Activated CD4-positive, alpha-beta memory T cell treated with anti-CD3 and anti-CD28 coated beads for 36 hours (primary cell): ENCODE results near the gene CRIM1. TPM values are rescaled to one million over a fixed set of nuclear protein-coding genes. Genes with fewer than 3 reads are reported as not detected.

ENCODE experiments used
- CTCF ChIA-PET: fragments of 350-600 bp; sonication (Branson Sonifier 250); formaldehyde crosslinking; loops from one replicate; lab custom pipeline; 2021; ENCODE audit warnings: antibody characterized with exemption, inconsistent platforms; lab: Charles Lee
- POLR2A ChIA-PET: fragments of 350-600 bp; sonication (Branson Sonifier 250); formaldehyde crosslinking; loops from one replicate; lab custom pipeline; 2021; ENCODE audit warnings: antibody characterized with exemption; lab: Charles Lee
- DNase-seq: peaks from one replicate; pipeline ENCODE4 v3.0.0-alpha.2; 2020
- H3K27ac Mint-ChIP-seq: one replicate; pipeline ENCODE4 v1.8.0; 2021; ENCODE audit warnings: mixed read lengths
- H3K27me3 Mint-ChIP-seq: one replicate; pipeline ENCODE4 v1.8.0; 2021; ENCODE audit warnings: mixed read lengths
- H3K36me3 Mint-ChIP-seq: one replicate; pipeline ENCODE4 v1.8.0; 2021; ENCODE audit warnings: mixed read lengths
- H3K4me1 Mint-ChIP-seq: one replicate; pipeline ENCODE4 v1.8.0; 2021; ENCODE audit warnings: low read depth, mixed read lengths
- H3K4me3 Mint-ChIP-seq: one replicate; pipeline ENCODE4 v1.8.0; 2021; ENCODE audit warnings: mild to moderate bottlenecking, mixed read lengths
- H3K9me3 Mint-ChIP-seq: one replicate; pipeline ENCODE4 v1.8.0; 2021; ENCODE audit warnings: mixed read lengths
- intact Hi-C: fragments of 100-400 bp; cut with micrococcal nuclease; formaldehyde crosslinking; loops from one replicate; pipeline ENCODE4 v1.15.1; 2023
- total RNA-seq, 2 experiments: library from RNA; stranded (reverse); gene quantifications; one replicate each; pipeline ENCODE4 v1.2.3, GENCODE V29; 2021

The CRIM1 gene
- total RNA-seq, 2 experiments from 2014 or later = 5.3 to 5.5 TPM

GRCh38 chr2:36564377-36564930 lies 208.9 kb downstream of the CRIM1 start:
- Mint-ChIP-seq H3K4me3 (no peak overlapping the region), H3K4me1 (peaks cover 7% of the 10 kb centered on the region), H3K27ac (no peak overlapping the region), H3K36me3 (peaks cover 25% of the 10 kb centered on the region), H3K9me3 (no peaks in the 10 kb centered on the region), H3K27me3 (no peaks in the 10 kb centered on the region)
- CTCF ChIA-PET = no interaction called here
- intact Hi-C loops = no loop called here
- no peak for DNase-seq
- POLR2A ChIA-PET = no interaction called here

DNA sequence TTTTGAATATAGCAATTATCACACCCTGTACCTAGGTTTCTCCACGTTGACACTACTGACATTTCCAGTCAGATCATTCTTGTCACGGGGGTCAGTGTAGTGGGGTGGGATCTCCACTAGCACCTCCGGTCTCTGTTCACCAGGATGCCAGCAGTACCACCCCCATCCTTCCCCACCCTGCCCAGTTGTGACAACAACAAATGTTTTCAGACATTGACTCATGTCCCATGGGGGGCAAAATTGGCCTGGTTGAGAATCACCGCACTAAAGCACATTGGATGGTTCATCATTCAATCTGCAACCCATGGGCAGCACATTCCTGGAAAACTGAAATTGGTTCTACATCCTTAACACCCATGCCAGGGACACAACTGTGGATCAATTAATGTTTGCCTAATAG lies 210.1 kb downstream of the CRIM1 start:
- H3K36me3 Mint-ChIP-seq = peaks cover 23% of the 10 kb centered on the region

DNA sequence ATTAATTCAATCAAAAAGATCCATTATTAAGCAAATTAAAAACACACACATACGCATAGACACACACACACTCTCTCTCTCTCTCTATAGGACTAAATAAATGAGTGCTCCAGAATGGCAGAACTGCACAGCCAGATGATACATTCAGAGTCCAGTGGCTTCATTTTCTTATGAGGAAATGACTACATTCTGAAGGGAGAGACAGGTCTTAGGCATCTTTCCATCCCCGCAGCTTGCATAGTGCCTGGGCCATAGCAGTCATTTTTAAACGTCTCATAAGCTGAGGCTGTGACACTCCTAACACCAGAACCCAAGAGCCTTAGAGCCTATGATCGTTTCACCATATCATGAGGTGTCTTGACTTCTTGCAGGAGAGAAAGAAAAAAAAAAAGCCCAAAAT lies 211.3 kb downstream of the CRIM1 start:
- ChIA-PET POLR2A (no interaction called here), CTCF (no interaction called here)
- H3K9me3 Mint-ChIP-seq = no peaks in the 10 kb centered on the region
- H3K27me3 Mint-ChIP-seq = no peaks in the 10 kb centered on the region
- peaks cover 25% of the 10 kb centered on the region for H3K36me3 Mint-ChIP-seq
- peaks cover 7% of the 10 kb centered on the region for H3K4me1 Mint-ChIP-seq
- intact Hi-C loops = no loop called here
- no peak overlapping the region for H3K4me3 Mint-ChIP-seq
- no peak overlapping the region for H3K27ac Mint-ChIP-seq
- DNase-seq = no peak

More for the DNA sequence above, 210.1 kb downstream of the CRIM1 start:
- intact Hi-C loops = no loop called here
- ChIA-PET POLR2A (no interaction called here), CTCF (no interaction called here)
- Mint-ChIP-seq H3K4me3 (no peak overlapping the region), H3K27ac (no peak overlapping the region), H3K9me3 (no peaks in the 10 kb centered on the region), H3K4me1 (peaks cover 7% of the 10 kb centered on the region), H3K27me3 (no peaks in the 10 kb centered on the region)
- no peak for DNase-seq

- ChIA-PET CTCF (no interaction called here), POLR2A (no interaction called here)
- H3K27ac Mint-ChIP-seq = no peak overlapping the region
- H3K9me3 Mint-ChIP-seq = no peaks in the 10 kb centered on the region
- no peaks in the 10 kb centered on the region for H3K27me3 Mint-ChIP-seq
- intact Hi-C loops = no loop called here
- no peak for DNase-seq
- peaks cover 31% of the 10 kb centered on the region for H3K36me3 Mint-ChIP-seq
- peaks cover 7% of the 10 kb centered on the region for H3K4me1 Mint-ChIP-seq
- H3K4me3 Mint-ChIP-seq = no peak overlapping the region
Observed at GRCh38 chr2:36567711-36568408, 212.3 kb downstream of the CRIM1 start.

DNA sequence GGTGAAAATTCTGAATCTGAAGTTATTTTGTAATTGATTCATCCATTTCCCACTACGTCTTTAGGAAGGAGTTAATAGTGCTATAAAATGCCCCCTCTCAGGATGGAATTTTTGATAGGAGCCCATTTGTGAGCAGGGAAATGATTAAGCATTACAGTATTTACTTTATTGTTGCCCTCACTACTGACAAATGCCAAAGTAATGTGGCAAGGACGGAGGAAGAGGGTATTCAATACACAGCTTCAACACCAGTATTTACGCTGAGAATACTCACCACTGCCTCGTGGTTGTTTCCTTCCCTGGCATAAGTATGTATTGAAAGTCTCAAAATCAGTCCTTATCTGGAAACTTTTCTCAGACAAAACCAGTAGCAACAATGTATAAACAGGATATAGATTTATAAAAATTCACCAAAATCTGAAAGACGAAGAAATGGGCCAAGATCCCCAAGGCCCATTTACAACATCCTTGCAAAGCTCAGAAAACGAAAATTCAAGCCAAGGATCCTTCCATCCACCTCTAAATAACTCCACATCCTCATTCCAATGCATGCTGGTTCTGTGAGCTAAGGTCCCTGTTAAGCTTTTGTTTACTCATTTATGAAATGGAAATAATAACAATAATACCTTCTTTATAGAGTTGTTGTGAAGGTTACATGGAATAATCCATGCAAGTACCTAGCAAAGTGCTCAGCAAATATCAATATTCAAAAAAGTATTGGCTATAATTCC lies 213.1 kb downstream of the CRIM1 start:
- Mint-ChIP-seq H3K4me3 (no peak overlapping the region), H3K4me1 (peaks cover 2% of the 10 kb centered on the region), H3K36me3 (peaks cover 35% of the 10 kb centered on the region), H3K27ac (no peak overlapping the region), H3K9me3 (no peaks in the 10 kb centered on the region), H3K27me3 (no peaks in the 10 kb centered on the region)
- DNase-seq = no peak
- ChIA-PET POLR2A (no interaction called here), CTCF (interaction anchor here (1.1 kb wide), 1 partner anchor 216 kb away, joined by 3 read pairs; no protein-coding TSS in a partner anchor)
- intact Hi-C loops = no loop called here

- Mint-ChIP-seq H3K36me3 (peaks cover 40% of the 10 kb centered on the region), H3K4me1 (no peaks in the 10 kb centered on the region), H3K27ac (no peak overlapping the region), H3K9me3 (no peaks in the 10 kb centered on the region), H3K4me3 (no peak overlapping the region), H3K27me3 (no peaks in the 10 kb centered on the region)
- intact Hi-C loops = no loop called here
- POLR2A ChIA-PET = interaction anchor here (0.8 kb wide), 1 partner anchor 36 kb away, joined by 3 read pairs; no protein-coding TSS in a partner anchor
- DNase-seq = no peak
- CTCF ChIA-PET = interaction anchor here (1.1 kb wide), 1 partner anchor 217 kb away, joined by 3 read pairs; no protein-coding TSS in a partner anchor
Observed at GRCh38 chr2:36569267-36569856, 213.8 kb downstream of the CRIM1 start.

GRCh38 chr2:36570416-36570815 lies 214.8 kb downstream of the CRIM1 start:
- no peaks in the 10 kb centered on the region for H3K4me1 Mint-ChIP-seq
- H3K9me3 Mint-ChIP-seq = no peaks in the 10 kb centered on the region
- H3K36me3 Mint-ChIP-seq = peaks cover 43% of the 10 kb centered on the region
- POLR2A ChIA-PET = no interaction called here
- CTCF ChIA-PET = no interaction called here
- no peak overlapping the region for H3K4me3 Mint-ChIP-seq
- H3K27ac Mint-ChIP-seq = no peak overlapping the region
- DNase-seq = no peak
- intact Hi-C loops = no loop called here
- no peaks in the 10 kb centered on the region for H3K27me3 Mint-ChIP-seq

- ChIA-PET CTCF (no interaction called here), POLR2A (no interaction called here)
- Mint-ChIP-seq H3K36me3 (peaks cover 43% of the 10 kb centered on the region), H3K4me1 (no peaks in the 10 kb centered on the region), H3K4me3 (no peak overlapping the region), H3K27me3 (no peaks in the 10 kb centered on the region), H3K27ac (no peak overlapping the region), H3K9me3 (no peaks in the 10 kb centered on the region)
- no peak for DNase-seq
- intact Hi-C loops = no loop called here
Observed at GRCh38 chr2:36572054-36572718, 216.6 kb downstream of the CRIM1 start.

GRCh38 chr2:36572719-36573059 lies 217.1 kb downstream of the CRIM1 start:
- H3K4me1 Mint-ChIP-seq = no peaks in the 10 kb centered on the region
- ChIA-PET CTCF (no interaction called here), POLR2A (no interaction called here)
- intact Hi-C loops = no loop called here
- H3K27ac Mint-ChIP-seq = no peak overlapping the region
- H3K36me3 Mint-ChIP-seq = peaks cover 47% of the 10 kb centered on the region
- H3K4me3 Mint-ChIP-seq = no peak overlapping the region
- DNase-seq = no peak
- H3K27me3 Mint-ChIP-seq = no peaks in the 10 kb centered on the region
- no peaks in the 10 kb centered on the region for H3K9me3 Mint-ChIP-seq

GRCh38 chr2:36573165-36573564 lies 217.6 kb downstream of the CRIM1 start:
- CTCF ChIA-PET = interaction anchor here (1.1 kb wide), 1 partner anchor 27 kb away, joined by 3 read pairs; no protein-coding TSS in a partner anchor
- no peak overlapping the region for H3K4me3 Mint-ChIP-seq
- H3K9me3 Mint-ChIP-seq = no peaks in the 10 kb centered on the region
- POLR2A ChIA-PET = no interaction called here
- no peak overlapping the region for H3K27ac Mint-ChIP-seq
- H3K36me3 Mint-ChIP-seq = peaks cover 50% of the 10 kb centered on the region
- DNase-seq = no peak
- intact Hi-C loops = no loop called here
- H3K4me1 Mint-ChIP-seq = no peaks in the 10 kb centered on the region
- no peaks in the 10 kb centered on the region for H3K27me3 Mint-ChIP-seq

- intact Hi-C loops = no loop called here
- ChIA-PET POLR2A (no interaction called here), CTCF (no interaction called here)
- no peak for DNase-seq
- Mint-ChIP-seq H3K36me3 (peaks cover 61% of the 10 kb centered on the region), H3K9me3 (no peaks in the 10 kb centered on the region), H3K4me1 (peaks cover 9% of the 10 kb centered on the region), H3K4me3 (no peak overlapping the region), H3K27me3 (no peaks in the 10 kb centered on the region), H3K27ac (no peak overlapping the region)
Observed at GRCh38 chr2:36574560-36574959, 219.0 kb downstream of the CRIM1 start.

DNA sequence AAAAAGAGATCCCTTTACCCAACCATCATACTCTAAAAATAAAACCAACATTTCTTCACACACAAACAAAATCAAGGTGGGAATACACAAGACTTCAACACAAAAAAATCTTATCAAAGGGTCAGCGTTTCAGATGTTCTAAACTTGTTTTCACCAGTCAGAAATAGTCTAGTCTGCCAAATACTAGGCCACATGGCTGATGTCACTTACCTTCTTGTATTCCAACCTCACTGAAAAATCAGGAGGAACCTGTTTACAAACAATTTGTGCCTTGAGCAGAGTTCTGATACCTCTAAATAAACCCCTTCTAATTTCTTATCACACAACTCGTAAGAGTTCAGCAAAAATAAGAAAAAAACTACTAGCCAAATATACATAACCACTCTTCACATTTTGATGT lies 222.3 kb downstream of the CRIM1 start:
- intact Hi-C loops = no loop called here
- H3K9me3 Mint-ChIP-seq = no peaks in the 10 kb centered on the region
- H3K27ac Mint-ChIP-seq = no peak overlapping the region
- H3K4me1 Mint-ChIP-seq = peaks cover 9% of the 10 kb centered on the region
- no peak overlapping the region for H3K4me3 Mint-ChIP-seq
- H3K27me3 Mint-ChIP-seq = no peaks in the 10 kb centered on the region
- DNase-seq = no peak
- ChIA-PET CTCF (no interaction called here), POLR2A (no interaction called here)
- H3K36me3 Mint-ChIP-seq = peaks cover 70% of the 10 kb centered on the region
